LNCaP clone FGC (cell line): ENCODE data around the gene GRIPAP1.

Source experiments
- DNase-seq: peaks from one replicate; pipeline ENCODE4 v3.0.0-alpha.2; 2011; ENCODE audit warnings: low read depth
- H3K4me3 ChIP-seq: 2 replicates; pipeline ENCODE4 v1.5.1; 2011; ENCODE audit warnings: mild to moderate bottlenecking, low read depth, low read length, control low read depth
- CTCF ChIP-seq: IDR thresholded peaks from 2 replicates; pipeline ENCODE4 v1.5.1; 2012; ENCODE audit warnings: mild to moderate bottlenecking; ENCODE audit not compliant: control insufficient read depth, insufficient read depth; ENCODE audit errors: extremely low read depth

Gene GRIPAP1

GRCh38 chrX:49003696-49004095 lies 1.6 kb upstream of the GRIPAP1 start:
- DNase-seq = peak; percentile 74
- no peak for TF ChIP-seq CTCF
- no peak overlapping the region for H3K4me3 ChIP-seq

- peak overlapping the region; percentile 93 for H3K4me3 ChIP-seq
- DNase-seq = no peak
- no peak for TF ChIP-seq CTCF
Observed at GRCh38 chrX:49001521-49002090, 458 bp downstream of the GRIPAP1 start.

GRCh38 chrX:49000636-49001035 lies 1.4 kb downstream of the GRIPAP1 start:
- H3K4me3 ChIP-seq = no peak overlapping the region
- TF ChIP-seq CTCF = no peak
- DNase-seq = no peak

GRCh38 chrX:48999030-48999429 lies 3.0 kb downstream of the GRIPAP1 start:
- DNase-seq = no peak
- no peak overlapping the region for H3K4me3 ChIP-seq
- TF ChIP-seq CTCF = no peak

GRCh38 chrX:48998391-48998790 lies 3.7 kb downstream of the GRIPAP1 start:
- no peak for TF ChIP-seq CTCF
- no peak for DNase-seq
- no peak overlapping the region for H3K4me3 ChIP-seq

- no peak overlapping the region for H3K4me3 ChIP-seq
- TF ChIP-seq CTCF = no peak
- no peak for DNase-seq
Observed at GRCh38 chrX:48997865-48998264, 4.2 kb downstream of the GRIPAP1 start.

- no peak overlapping the region for H3K4me3 ChIP-seq
- no peak for DNase-seq
Observed at GRCh38 chrX:48997455-48997854, 4.6 kb downstream of the GRIPAP1 start.

More at GRCh38 chrX:48997455-48997854, 4.6 kb downstream of the GRIPAP1 start:
- TF ChIP-seq CTCF = no peak
